GM10248 (cell line): ENCODE results near the gene DYNLL2.

ENCODE experiments used
- CTCF ChIA-PET: fragments of 300-600 bp; sonication (Branson Sonifier 250); formaldehyde crosslinking; extraction: SDS; loops from one replicate; lab custom pipeline; 2021; ENCODE audit warnings: antibody characterized with exemption; lab: Yijun Ruan, JAX
- POLR2A ChIA-PET: fragments of 350-650 bp; sonication (Branson Sonifier 250); formaldehyde crosslinking; extraction: SDS; loops from one replicate; lab custom pipeline; 2020; ENCODE audit warnings: antibody characterized with exemption; lab: Yijun Ruan, JAX
- DNase-seq: peaks from one replicate; pipeline ENCODE4 v3.0.0; 2012; ENCODE audit errors: extremely low spot score
- CTCF ChIP-seq: IDR thresholded peaks from 2 replicates; pipeline ENCODE4 v1.5.1; 2012; ENCODE audit warnings: mild to moderate bottlenecking, low read depth; ENCODE audit errors: extremely low read depth, missing control alignments, control extremely low read depth

The DYNLL2 gene

GRCh38 chr17:58088624-58089023, 5.4 kb downstream of the DYNLL2 start:
- ChIA-PET POLR2A (no interaction called here), CTCF (no interaction called here)
- no peak for TF ChIP-seq CTCF
- DNase-seq: no peak

- CTCF ChIA-PET: interaction anchor here (1.2 kb wide), 1 partner anchor 23 kb away, joined by 3 read pairs; no protein-coding TSS in a partner anchor
- POLR2A ChIA-PET: no interaction called here
- TF ChIP-seq CTCF: no peak
- no peak for DNase-seq
Observed at GRCh38 chr17:58089111-58089510, 5.9 kb downstream of the DYNLL2 start.

GRCh38 chr17:58091024-58091567, 7.9 kb downstream of the DYNLL2 start:
- TF ChIP-seq CTCF: no peak
- ChIA-PET CTCF (interaction anchor here (0.9 to 1.3 kb wide), 4 partner anchors 9 to 23 kb away, joined by 3 read pairs; no protein-coding TSS in a partner anchor), POLR2A (interaction anchor here (2.0 kb wide), 1 partner anchor 8 kb away, joined by 8 read pairs; the partner anchor contains the start of gene DYNLL2)
- no peak for DNase-seq

- CTCF ChIA-PET: interaction anchor here (0.7 to 1.1 kb wide), 4 partner anchors 10 to 92 kb away, joined by 3 read pairs; no protein-coding TSS in a partner anchor
- no peak for TF ChIP-seq CTCF
- peak; percentile 2 for DNase-seq
- POLR2A ChIA-PET: interaction anchor here (2.0 kb wide), 1 partner anchor 9 kb away, joined by 8 read pairs; the partner anchor contains the start of gene DYNLL2
Observed at GRCh38 chr17:58092101-58092796, 9.0 kb downstream of the DYNLL2 start.

- DNase-seq: no peak
- ChIA-PET CTCF (no interaction called here), POLR2A (interaction anchor here (2.0 kb wide), 1 partner anchor 10 kb away, joined by 8 read pairs; the partner anchor contains the start of gene DYNLL2)
- no peak for TF ChIP-seq CTCF
Observed at GRCh38 chr17:58092797-58093385, 9.7 kb downstream of the DYNLL2 start.

- DNase-seq: no peak
- ChIA-PET CTCF (no interaction called here), POLR2A (interaction anchor here (0.5 kb wide), 1 partner anchor 11 kb away, joined by 4 read pairs; the partner anchor contains the start of gene DYNLL2)
- TF ChIP-seq CTCF: no peak
Observed at GRCh38 chr17:58094118-58094517, 10.9 kb downstream of the DYNLL2 start.
